OCI-LY3 (cell line): ENCODE data around the gene PFKL.

ENCODE experiments used
- H2AFZ ChIP-seq: fragments of 200-600, 300-600 bp; shearing (Covaris generic); 2 replicates; pipeline ENCODE4 v1.6.0; 2014; ENCODE audit warnings: antibody characterized with exemption, low read depth, low read length
- H3K27ac ChIP-seq: fragments of 200-600, 300-600 bp; sonication (generic); 2 replicates; pipeline ENCODE4 v1.5.1; 2014; ENCODE audit warnings: mild to moderate bottlenecking, low read length, moderate library complexity, mixed read lengths
- H3K27me3 ChIP-seq: fragments of 200-600, 300-600 bp; sonication (generic); 2 replicates; pipeline ENCODE4 v1.6.1; 2014; ENCODE audit warnings: low read depth, low read length, mixed read lengths
- H3K36me3 ChIP-seq: fragments of 200-600, 300-600 bp; sonication (generic); replicated peaks from 2 replicates; pipeline ENCODE3; 2014; ENCODE audit warnings: low read depth, low read length, mixed read lengths
- H3K4me1 ChIP-seq: fragments of 300-600, 200-600 bp; sonication (generic); 2 replicates; pipeline ENCODE4 v1.6.1; 2014; ENCODE audit warnings: low read length, mixed read lengths
- H3K4me2 ChIP-seq: fragments of 200-600, 300-600 bp; sonication (generic); 2 replicates; pipeline ENCODE4 v1.6.1; 2014; ENCODE audit warnings: low read length, mixed read lengths
- H3K4me3 ChIP-seq: fragments of 300-600, 200-600 bp; sonication (generic); 2 replicates; pipeline ENCODE4 v1.5.1; 2014; ENCODE audit warnings: antibody characterized with exemption, mild to moderate bottlenecking, low read length, moderate library complexity
- H3K79me2 ChIP-seq: fragments of 300-600, 200-600 bp; shearing (Covaris generic); 2 replicates; pipeline ENCODE4 v1.6.1; 2014; ENCODE audit warnings: mild to moderate bottlenecking, low read length, mixed read lengths
- H3K9ac ChIP-seq: fragments of 300-600, 200-600 bp; shearing (Covaris generic); 2 replicates; pipeline ENCODE4 v1.6.0; 2014; ENCODE audit warnings: mild to moderate bottlenecking, low read length, moderate library complexity
- H3K9me3 ChIP-seq: fragments of 200-600, 300-600 bp; shearing (Covaris generic); 2 replicates; pipeline ENCODE4 v1.6.1; 2014; ENCODE audit warnings: low read length, mixed read lengths; ENCODE audit not compliant: insufficient read depth
- H4K20me1 ChIP-seq: fragments of 200-600, 300-600 bp; sonication (generic); 2 replicates; pipeline ENCODE4 v1.6.1; 2016; ENCODE audit warnings: low read length, mixed read lengths; ENCODE audit not compliant: insufficient read depth
- CTCF ChIP-seq: fragments of 200-600, 300-600 bp; sonication (generic); IDR thresholded peaks from 2 replicates; pipeline ENCODE4 v1.5.1; 2014; ENCODE audit warnings: antibody characterized with exemption, low read length, low read depth
- EZH2phosphoT487 ChIP-seq: fragments of 200-600 bp; shearing (Covaris generic); IDR thresholded peaks from 2 replicates; pipeline ENCODE4 v1.6.1; 2018; ENCODE audit warnings: antibody characterized with exemption, mixed run types, low read depth

The PFKL gene

GRCh38 chr21:44292812-44293195 is 7.0 kb upstream of the PFKL start:
- H3K4me2 ChIP-seq: no peak overlapping the region
- no peak overlapping the region for H3K9ac ChIP-seq
- H4K20me1 ChIP-seq: no peaks in the 10 kb centered on the region
- H3K27ac ChIP-seq: no peak overlapping the region
- TF ChIP-seq EZH2phosphoT487: no peak
- TF ChIP-seq CTCF: no peak
- H3K79me2 ChIP-seq: no peaks in the 10 kb centered on the region
- no peaks in the 10 kb centered on the region for H3K36me3 ChIP-seq
- H3K9me3 ChIP-seq: no peaks in the 10 kb centered on the region
- H3K4me1 ChIP-seq: peaks cover 58% of the 10 kb centered on the region
- no peak overlapping the region for H2AFZ ChIP-seq
- H3K4me3 ChIP-seq: no peak overlapping the region
- no peaks in the 10 kb centered on the region for H3K27me3 ChIP-seq

- H3K4me1 ChIP-seq: peaks cover 67% of the 10 kb centered on the region
Measured at GRCh38 chr21:44293551-44294231, 6.2 kb upstream of the PFKL start.

GRCh38 chr21:44294391-44295162 is 5.3 kb upstream of the PFKL start:
- H3K4me2 ChIP-seq: peak overlapping the region; percentile 55; the same call in 1 of the 2 replicates
- H4K20me1 ChIP-seq: no peaks in the 10 kb centered on the region
- no peaks in the 10 kb centered on the region for H3K79me2 ChIP-seq
- no peaks in the 10 kb centered on the region for H3K9me3 ChIP-seq
- no peak overlapping the region for H3K4me3 ChIP-seq
- TF ChIP-seq EZH2phosphoT487 (no peak), CTCF (no peak)
- H3K36me3 ChIP-seq: no peaks in the 10 kb centered on the region
- peaks cover 71% of the 10 kb centered on the region for H3K4me1 ChIP-seq
- H3K27ac ChIP-seq: peak overlapping the region; percentile 62
- no peak overlapping the region for H2AFZ ChIP-seq
- no peak overlapping the region; the same call in 1 of the 2 replicates for H3K9ac ChIP-seq
- H3K27me3 ChIP-seq: no peaks in the 10 kb centered on the region

More at GRCh38 chr21:44293551-44294231, 6.2 kb upstream of the PFKL start:
- H2AFZ ChIP-seq: no peak overlapping the region
- no peak for TF ChIP-seq EZH2phosphoT487
- no peak for TF ChIP-seq CTCF
- no peaks in the 10 kb centered on the region for H3K27me3 ChIP-seq
- no peaks in the 10 kb centered on the region for H4K20me1 ChIP-seq
- H3K27ac ChIP-seq: no peak overlapping the region
- no peak overlapping the region for H3K9ac ChIP-seq
- H3K36me3 ChIP-seq: no peaks in the 10 kb centered on the region
- no peak overlapping the region for H3K4me2 ChIP-seq
- no peak overlapping the region for H3K4me3 ChIP-seq
- no peaks in the 10 kb centered on the region for H3K9me3 ChIP-seq
- no peaks in the 10 kb centered on the region for H3K79me2 ChIP-seq

- H3K4me3 ChIP-seq: peak overlapping the region; percentile 32; the same call in 1 of the 2 replicates
- H3K27me3 ChIP-seq: no peaks in the 10 kb centered on the region
- no peak overlapping the region for H2AFZ ChIP-seq
- TF ChIP-seq CTCF: no peak
- no peak for TF ChIP-seq EZH2phosphoT487
- no peaks in the 10 kb centered on the region for H3K36me3 ChIP-seq
- H3K9ac ChIP-seq: peak overlapping the region; percentile 54; the same call in 1 of the 2 replicates
- H3K4me2 ChIP-seq: peak overlapping the region; percentile 55
- H3K27ac ChIP-seq: peak overlapping the region; percentile 62
- no peaks in the 10 kb centered on the region for H4K20me1 ChIP-seq
- H3K9me3 ChIP-seq: no peaks in the 10 kb centered on the region
- peaks cover under 1% of the 10 kb centered on the region; the same call in 1 of the 2 replicates for H3K79me2 ChIP-seq
- H3K4me1 ChIP-seq: peaks cover 71% of the 10 kb centered on the region
Measured at GRCh38 chr21:44295163-44295573, 4.7 kb upstream of the PFKL start.
